K562 (cell line): ENCODE data around the gene TRAIP. TPM values are rescaled to one million over a fixed set of nuclear protein-coding genes. Genes with fewer than 3 reads are reported as not detected.

ENCODE experiments used
- CREBBP ChIP-seq: IDR thresholded peaks from one replicate; pipeline ENCODE4 v1.6.1; 2012; ENCODE audit warnings: low read depth, mild to moderate bottlenecking, control low read depth, inconsistent platforms, low read length
- ERF ChIP-seq: fragments of 450-650 bp; formaldehyde crosslinking; IDR thresholded peaks from 2 replicates; pipeline ENCODE4 v1.4.0; 2020; ENCODE audit warnings: mild to moderate bottlenecking, mixed read lengths
- ESRRA ChIP-seq: fragments of 450-650 bp; IDR thresholded peaks from 2 replicates; pipeline ENCODE4 v1.6.1; 2014; ENCODE audit warnings: low read depth, mild to moderate bottlenecking, moderate library complexity, borderline replicate concordance
- ETS2 ChIP-seq: IDR thresholded peaks from 2 replicates; pipeline ENCODE4 v1.6.1; 2016; ENCODE audit warnings: borderline replicate concordance, missing genetic modification characterization, mild to moderate bottlenecking, moderate library complexity, missing compliant biosample characterization; ENCODE audit not compliant: poor library complexity, severe bottlenecking
- GTF3C2 ChIP-seq: IDR thresholded peaks from 3 replicates; pipeline ENCODE4 v1.6.1; 2011; ENCODE audit warnings: borderline replicate concordance, mild to moderate bottlenecking, moderate library complexity; ENCODE audit not compliant: insufficient read length; ENCODE audit errors: extremely low read depth
- KAT2B ChIP-seq: IDR thresholded peaks from one replicate; pipeline ENCODE4 v1.6.1; 2012; ENCODE audit warnings: low read depth, mild to moderate bottlenecking, control low read depth, inconsistent platforms, low read length, moderate library complexity
- MTA2 ChIP-seq: fragments of 450-650 bp; IDR thresholded peaks from 2 replicates; pipeline ENCODE4 v1.6.1; 2016; ENCODE audit warnings: low read depth
- NR2C2 ChIP-seq, 2 experiments: fragments of 200-800 bp in 1 of 2; sonication (Bioruptor generic) in 1 of 2; sonication (generic) in 1 of 2; formaldehyde crosslinking in 1 of 2; IDR thresholded peaks; 2 replicates each; pipeline versions ENCODE4 v1.6.1 to v1.8.0; 2016 to 2022; ENCODE audit warnings: mild to moderate bottlenecking in 1 of 2, missing compliant biosample characterization in 1 of 2, missing genetic modification characterization in 1 of 2, missing genetic modification reagents in 1 of 2
- NUFIP1 ChIP-seq: fragments of 450-650 bp; IDR thresholded peaks from 2 replicates; pipeline ENCODE4 v1.6.1; 2018; ENCODE audit not compliant: partially characterized antibody
- PYGO2 ChIP-seq: fragments of 450-650 bp; IDR thresholded peaks from 2 replicates; pipeline ENCODE4 v1.6.1; 2016; ENCODE audit warnings: mild to moderate bottlenecking, missing genetic modification characterization, moderate library complexity, missing compliant biosample characterization
- RCOR1 ChIP-seq, 2 experiments: IDR thresholded peaks; 2 replicates each; pipeline ENCODE4 v1.6.1; 2012; ENCODE audit warnings: low read depth in 2 of 2, low read length in 2 of 2, borderline replicate concordance in 1 of 2, improper control_type of control experiment in 1 of 2
- RUNX1 ChIP-seq: sonication (generic); IDR thresholded peaks from 2 replicates; pipeline ENCODE4 v1.6.1; 2016; ENCODE audit warnings: antibody characterized with exemption, low read depth
- SFPQ ChIP-seq: fragments of 200-400 bp; formaldehyde crosslinking; IDR thresholded peaks from 2 replicates; pipeline ENCODE4 v1.6.1; 2017; ENCODE audit warnings: mild to moderate bottlenecking, low read depth, low read length, moderate library complexity
- SMAD4 ChIP-seq: fragments of 250-450 bp; sonication (Bioruptor Pico); conservative IDR thresholded peaks from 2 replicates; pipeline ENCODE4 v1.8.0; 2021; ENCODE audit warnings: inconsistent platforms, mild to moderate bottlenecking, moderate library complexity
- SNIP1 ChIP-seq: fragments of 450-650 bp; IDR thresholded peaks from 2 replicates; pipeline ENCODE4 v1.7.1; 2017; ENCODE audit warnings: low read depth, mild to moderate bottlenecking
- ZC3H11A ChIP-seq: IDR thresholded peaks from 2 replicates; pipeline ENCODE4 v1.6.1; 2012; ENCODE audit warnings: low read depth, low read length, improper control_type of control experiment
- ZFP1 ChIP-seq: fragments of 450-650 bp; formaldehyde crosslinking; IDR thresholded peaks from 2 replicates; pipeline ENCODE4 v1.4.0; 2020; ENCODE audit warnings: mild to moderate bottlenecking, mixed read lengths
- ZKSCAN3 ChIP-seq: fragments of 250-450 bp; sonication (Bioruptor Pico); IDR thresholded peaks from 2 replicates; pipeline ENCODE4 v1.4.0; 2020
- ZNF134 ChIP-seq: fragments of 250-450 bp; sonication (Bioruptor Pico); conservative IDR thresholded peaks from 2 replicates; pipeline ENCODE4 v1.4.0; 2020
- ZNF217 ChIP-seq: sonication (generic); formaldehyde crosslinking; IDR thresholded peaks from 2 replicates; pipeline ENCODE4 v1.8.0; 2022; ENCODE audit warnings: mild to moderate bottlenecking, missing genetic modification reagents
- ZNF41 ChIP-seq: fragments of 250-450 bp; sonication (Bioruptor Pico); conservative IDR thresholded peaks from 2 replicates; pipeline ENCODE4 v1.4.0; 2020; ENCODE audit warnings: mild to moderate bottlenecking
- polyA plus RNA-seq, 8 experiments: library from polyadenylated mRNA; depleted of rRNA in 4 of 8; stranded (reverse) in 5 of 8; unstranded in 3 of 8; fragments of >200 nt; fragmentation: Nextera tagmentation in 2 of 8; fragmentation: Illumina TruSeq in 1 of 8; extraction: Ambion mirVana in 2 of 8; extraction: Trizol in 1 of 8; gene quantifications; 2 replicates each; pipeline versions ENCODE4 v1.2.1 to v1.2.3, GENCODE V29; 2011 to 2014; ENCODE audit warnings: inconsistent platforms in 1 of 8, missing spikeins in 1 of 8
- total RNA-seq, 7 experiments: library from RNA; depleted of rRNA in 6 of 7; stranded (reverse); fragments of >200 nt in 6 of 7; fragmentation: Illumina TruSeq in 2 of 7; extraction: Trizol in 2 of 7; gene quantifications; 2 replicates each; pipeline versions ENCODE4 v1.2.1 to v1.2.3, GENCODE V29; 2011 to 2021; ENCODE audit warnings: low replicate concordance in 1 of 7
- TF ChIP-seq, protein P1 (sequence below): conservative IDR thresholded peaks from 2 replicates; pipeline ENCODE4 v1.6.1; 2011; ENCODE audit warnings: low read depth, mild to moderate bottlenecking, low read length; ENCODE audit not compliant: control insufficient read depth

TRAIP gene
- total and polyA plus RNA-seq, 9 of the 15 experiments (the other 6 are each of a cell fraction or from before 2014, with no cell fraction given) = 14.3 to 38.6 (median 21.2) TPM

DNA sequence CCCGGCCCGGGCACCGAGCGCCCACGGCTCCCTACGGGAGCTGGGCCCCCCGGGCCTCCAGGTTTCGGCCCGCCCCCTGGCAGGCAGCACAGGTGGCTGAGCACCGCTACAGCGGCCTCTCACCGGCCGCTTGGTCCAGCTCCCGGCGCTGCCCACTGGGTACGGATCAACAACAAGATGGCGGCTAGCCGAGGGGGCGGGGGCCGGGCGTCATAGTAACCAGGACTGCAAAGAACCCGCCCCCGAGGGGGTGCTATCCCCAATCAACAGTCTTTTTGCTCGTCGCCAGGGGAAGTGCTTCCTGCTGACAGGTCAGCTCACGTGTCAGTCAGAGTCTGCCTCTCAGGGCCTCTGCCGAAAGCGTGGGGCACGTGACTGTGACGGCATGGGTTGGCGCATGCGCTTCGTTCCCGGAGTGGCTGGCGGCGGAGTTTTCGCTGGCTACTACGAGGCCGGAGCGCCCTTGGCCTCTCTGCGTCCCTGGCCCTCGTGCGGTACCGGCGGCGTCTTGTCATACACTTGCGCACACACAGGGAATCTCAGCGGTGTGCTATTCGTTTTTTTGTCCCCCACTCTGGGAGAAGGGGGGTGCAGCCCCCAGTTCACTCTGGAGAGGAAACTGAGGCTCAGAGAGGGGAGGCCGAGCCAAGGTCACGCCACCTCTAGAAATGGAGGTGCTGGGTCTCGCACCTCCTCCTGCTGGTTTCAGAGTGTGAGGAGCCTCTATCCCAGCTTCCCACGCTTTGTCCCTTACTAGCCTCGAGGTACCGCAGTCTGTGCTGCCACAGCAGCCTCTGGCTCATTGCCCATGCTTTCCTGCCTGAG is 69.8 kb downstream of the TRAIP start, which contains the start of gene IP6K1 (continued):
- TF ChIP-seq CREBBP (no peak), RCOR1 (IDR thresholded peaks at IDR 0.05; ENCODE audit: borderline replicate concordance in 1 of 2, low read depth in 2 of 2, low read length in 2 of 2) (no peak), NUFIP1 (peak; percentile 76), ERF (CRISPR knock-in tag) (peak; percentile 65; the same call in 1 of the 2 replicates), ZFP1 (CRISPR knock-in tag) (no peak), RUNX1 (no peak), PYGO2 (tag) (no peak), ETS2 (no peak), ZNF217 (CRISPR knock-in tag) (no peak), GTF3C2 (no peak), NR2C2 (CRISPR knock-in tag; IDR thresholded peaks at IDR 0.05) (no peak), NR2C2 (tag; IDR thresholded peaks at IDR 0.05) (no peak), KAT2B (no peak), SFPQ (no peak), ZC3H11A (no peak), ESRRA (peak; percentile 80), MTA2 (no peak), ZKSCAN3 (CRISPR knock-in tag) (no peak), SMAD4 (CRISPR knock-in tag) (peak; percentile 70), SNIP1 (no peak), ZNF41 (0 out of 2 replicates have a peak, but pooled peaks have one; percentile 39), ZNF134 (CRISPR knock-in tag) (no peak)
- TF ChIP-seq, protein P1, sequence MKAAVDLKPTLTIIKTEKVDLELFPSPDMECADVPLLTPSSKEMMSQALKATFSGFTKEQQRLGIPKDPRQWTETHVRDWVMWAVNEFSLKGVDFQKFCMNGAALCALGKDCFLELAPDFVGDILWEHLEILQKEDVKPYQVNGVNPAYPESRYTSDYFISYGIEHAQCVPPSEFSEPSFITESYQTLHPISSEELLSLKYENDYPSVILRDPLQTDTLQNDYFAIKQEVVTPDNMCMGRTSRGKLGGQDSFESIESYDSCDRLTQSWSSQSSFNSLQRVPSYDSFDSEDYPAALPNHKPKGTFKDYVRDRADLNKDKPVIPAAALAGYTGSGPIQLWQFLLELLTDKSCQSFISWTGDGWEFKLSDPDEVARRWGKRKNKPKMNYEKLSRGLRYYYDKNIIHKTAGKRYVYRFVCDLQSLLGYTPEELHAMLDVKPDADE = no peak
